ENCODE results near the gene IL32. TPM values are rescaled to one million over a fixed set of nuclear protein-coding genes. Genes with fewer than 3 reads are reported as not detected.
A peak's percentile ranks its signal among the peaks of the same experiment; 100 is the strongest.

The IL32 gene
- total RNA-seq, 4 donors from 2014 or later, result 93.3 to 676 (median 590) TPM

- no peak overlapping the region for H3K4me3 ChIP-seq
- no peak for DNase-seq
- H3K4me1 ChIP-seq, result peaks cover 3 to 40% (median 10%) of the 10 kb centered on the region in 4 donors
- peaks cover 0 to 22% (median 0%) of the 10 kb centered on the region in 3 donors for H3K36me3 ChIP-seq
- H3K9me3 ChIP-seq, result no peaks in the 10 kb centered on the region
- H3K27me3 ChIP-seq, result peaks cover 0 to 4% of the 10 kb centered on the region in 2 donors
- no peak for TF ChIP-seq POLR2A (IDR thresholded peaks at IDR 0.05)
- no peak for TF ChIP-seq CTCF (IDR thresholded peaks at IDR 0.05)
- H3K27ac ChIP-seq, result no peak overlapping the region
Measured at GRCh38 chr16:3030222-3031212, 34.9 kb upstream of the IL32 start.

- Histone ChIP-seq H3K27me3 (peaks cover 0 to 12% of the 10 kb centered on the region in 2 donors), H3K4me1 (peaks cover 3 to 52% (median 14%) of the 10 kb centered on the region in 4 donors), H3K27ac (peak overlapping the region in 1 of 4 donors; percentile 12), H3K9me3 (no peaks in the 10 kb centered on the region), H3K4me3 (no peak overlapping the region), H3K36me3 (peaks cover 0 to 4% (median 0%) of the 10 kb centered on the region in 3 donors)
- DNase-seq, result no peak
- TF ChIP-seq POLR2A (IDR thresholded peaks at IDR 0.05), result peak in 1 of 2 donors; percentile 19
- no peak for TF ChIP-seq CTCF (IDR thresholded peaks at IDR 0.05)
Measured at GRCh38 chr16:3032624-3033023, 32.8 kb upstream of the IL32 start.

- H3K4me3 ChIP-seq, result peak overlapping the region in 3 of 4 donors; percentile 34 to 68 (median 61)
- H3K27me3 ChIP-seq, result peaks cover 0 to 12% of the 10 kb centered on the region in 2 donors
Measured at GRCh38 chr16:3035289-3035971, 30.0 kb upstream of the IL32 start.

GRCh38 chr16:3035972-3036725, 29.3 kb upstream of the IL32 start:
- Histone ChIP-seq H3K27me3 (peaks cover 0 to 12% of the 10 kb centered on the region in 2 donors), H3K9me3 (no peaks in the 10 kb centered on the region), H3K36me3 (no peaks in the 10 kb centered on the region), H3K4me3 (peak overlapping the region; percentile 4 to 68 (median 48)), H3K4me1 (peaks cover 0 to 44% (median 7%) of the 10 kb centered on the region in 4 donors), H3K27ac (peak overlapping the region in 3 of 4 donors; percentile 74 to 79 (median 77))
- peak in 1 of 3 donors; percentile 78 for DNase-seq
- no peak for TF ChIP-seq CTCF (IDR thresholded peaks at IDR 0.05)
- TF ChIP-seq POLR2A (IDR thresholded peaks at IDR 0.05), result no peak

More at GRCh38 chr16:3035289-3035971, 30.0 kb upstream of the IL32 start:
- no peaks in the 10 kb centered on the region for H3K9me3 ChIP-seq
- no peak for DNase-seq
- peaks cover 0 to 44% (median 7%) of the 10 kb centered on the region in 4 donors for H3K4me1 ChIP-seq
- TF ChIP-seq POLR2A (IDR thresholded peaks at IDR 0.05) (no peak), CTCF (IDR thresholded peaks at IDR 0.05) (no peak)
- peak overlapping the region in 1 of 4 donors; percentile 79 for H3K27ac ChIP-seq
- peaks cover 0 to under 1% (median 0%) of the 10 kb centered on the region in 3 donors for H3K36me3 ChIP-seq

All from Peyer's patch (tissue), 4 donors.